HCT116 (cell line): ENCODE measurements around the gene ANXA5.

Source experiments
- CTCF ChIP-seq, 3 experiments: fragments of 200-600 bp in 1 of 3; sonication (generic) in 1 of 3; IDR thresholded peaks in 2 of 3; conservative IDR thresholded peaks in 1 of 3; 2 replicates each; pipeline ENCODE4 v1.5.1; 2012 to 2017; ENCODE audit warnings: low read depth in 2 of 3, low read length in 2 of 3, antibody characterized with exemption in 1 of 3, borderline replicate concordance in 1 of 3, control low read depth in 1 of 3, mild to moderate bottlenecking in 1 of 3, mixed read lengths in 1 of 3, mixed run types in 1 of 3, moderate library complexity in 1 of 3; ENCODE audit not compliant: insufficient read depth in 1 of 3
- EZH2 ChIP-seq: fragments of 200-600 bp; sonication (generic); IDR thresholded peaks from 2 replicates; pipeline ENCODE4 v1.6.1; 2017; ENCODE audit warnings: antibody characterized with exemption, mixed run types
- EZH2phosphoT487 ChIP-seq: fragments of 200-600 bp; IDR thresholded peaks from 2 replicates; pipeline ENCODE4 v1.6.1; 2018; ENCODE audit warnings: antibody characterized with exemption, borderline replicate concordance
- TF ChIP-seq, protein P1 (sequence below): IDR thresholded peaks from 2 replicates; pipeline ENCODE4 v1.6.1; 2011; ENCODE audit warnings: mild to moderate bottlenecking, low read length, moderate library complexity; ENCODE audit not compliant: insufficient replicate concordance; ENCODE audit errors: extremely low read depth

DNA sequence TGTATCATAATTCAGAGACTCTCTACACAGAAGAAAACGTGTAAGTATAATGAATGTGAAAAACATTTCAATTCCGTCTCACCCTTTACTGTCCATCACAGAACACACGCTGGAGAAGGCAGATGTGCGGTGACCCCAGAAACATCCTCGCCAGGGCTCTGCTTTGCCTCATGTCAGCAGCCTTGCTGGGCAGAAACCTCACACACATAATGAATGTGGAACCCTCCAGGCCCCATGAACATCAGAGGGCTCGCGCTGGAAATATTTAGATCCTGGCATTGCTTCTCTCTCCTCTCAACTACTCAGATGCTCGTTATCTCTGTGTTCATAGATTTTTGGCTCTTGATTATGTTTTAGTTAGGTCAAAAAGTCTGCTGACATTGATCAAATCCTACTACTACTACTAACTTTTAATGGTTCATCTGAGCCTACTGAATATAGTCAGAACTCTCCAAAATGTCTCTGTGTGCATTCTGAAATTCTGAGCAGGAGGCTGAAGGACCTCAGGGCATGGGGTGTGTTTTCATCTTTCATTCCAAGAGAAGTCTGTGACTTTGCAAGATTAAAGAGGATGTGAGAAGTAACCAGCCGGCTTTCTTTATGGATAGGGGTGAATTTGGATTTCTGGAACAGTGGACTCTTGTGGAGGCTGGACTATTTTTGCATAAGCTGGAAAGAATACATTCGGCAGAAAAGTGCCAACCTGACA, 41.2 kb upstream of the ANXA5 start:
- no peak for TF ChIP-seq CTCF (IDR thresholded peaks at IDR 0.05 in 2 of 3, conservative IDR thresholded peaks at IDR 0.05 in 1 of 3; ENCODE audit: borderline replicate concordance in 1 of 3, insufficient read depth in 1 of 3, low read depth in 2 of 3, low read length in 2 of 3)
- no peak for TF ChIP-seq EZH2phosphoT487
- TF ChIP-seq, protein P1, sequence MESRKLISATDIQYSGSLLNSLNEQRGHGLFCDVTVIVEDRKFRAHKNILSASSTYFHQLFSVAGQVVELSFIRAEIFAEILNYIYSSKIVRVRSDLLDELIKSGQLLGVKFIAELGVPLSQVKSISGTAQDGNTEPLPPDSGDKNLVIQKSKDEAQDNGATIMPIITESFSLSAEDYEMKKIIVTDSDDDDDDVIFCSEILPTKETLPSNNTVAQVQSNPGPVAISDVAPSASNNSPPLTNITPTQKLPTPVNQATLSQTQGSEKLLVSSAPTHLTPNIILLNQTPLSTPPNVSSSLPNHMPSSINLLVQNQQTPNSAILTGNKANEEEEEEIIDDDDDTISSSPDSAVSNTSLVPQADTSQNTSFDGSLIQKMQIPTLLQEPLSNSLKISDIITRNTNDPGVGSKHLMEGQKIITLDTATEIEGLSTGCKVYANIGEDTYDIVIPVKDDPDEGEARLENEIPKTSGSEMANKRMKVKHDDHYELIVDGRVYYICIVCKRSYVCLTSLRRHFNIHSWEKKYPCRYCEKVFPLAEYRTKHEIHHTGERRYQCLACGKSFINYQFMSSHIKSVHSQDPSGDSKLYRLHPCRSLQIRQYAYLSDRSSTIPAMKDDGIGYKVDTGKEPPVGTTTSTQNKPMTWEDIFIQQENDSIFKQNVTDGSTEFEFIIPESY: no peak
- no peak for TF ChIP-seq EZH2
